HG03432 (cell line): ENCODE data around the gene MARCO.
"Not testable (repeated sequence)": the region's sequence is repeated elsewhere in the genome, so short reads cannot be mapped to it uniquely, and the experiment has no call there.

ENCODE experiments used
- ATAC-seq: cut with Tn5 transposase; IDR thresholded peaks from one replicate; pipeline ENCODE4 v1.9.1; 2021; ENCODE audit warnings: mild to moderate bottlenecking, moderate library complexity; ENCODE audit not compliant: unreplicated experiment

The MARCO gene

DNA sequence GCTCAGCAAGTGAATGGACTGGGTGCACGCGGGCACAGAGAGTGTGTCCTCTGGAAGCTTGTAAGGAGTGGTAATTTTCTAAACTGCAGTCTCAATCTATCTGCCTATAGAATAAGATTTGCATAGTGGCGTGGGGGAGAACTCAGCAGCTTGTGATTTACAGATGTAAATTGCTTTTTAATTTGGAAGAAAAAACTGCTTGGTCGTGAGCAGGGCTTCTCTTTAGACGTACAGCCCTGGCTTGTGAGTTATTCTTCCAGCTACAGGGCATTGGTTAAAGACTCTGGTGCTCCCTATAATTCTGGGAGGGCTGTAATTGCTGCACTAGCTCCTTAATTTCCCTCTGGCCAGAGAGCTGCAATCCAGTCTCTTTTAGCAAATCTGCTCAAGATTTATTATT is 84.9 kb downstream of the MARCO start:
- ATAC-seq = no peak

DNA sequence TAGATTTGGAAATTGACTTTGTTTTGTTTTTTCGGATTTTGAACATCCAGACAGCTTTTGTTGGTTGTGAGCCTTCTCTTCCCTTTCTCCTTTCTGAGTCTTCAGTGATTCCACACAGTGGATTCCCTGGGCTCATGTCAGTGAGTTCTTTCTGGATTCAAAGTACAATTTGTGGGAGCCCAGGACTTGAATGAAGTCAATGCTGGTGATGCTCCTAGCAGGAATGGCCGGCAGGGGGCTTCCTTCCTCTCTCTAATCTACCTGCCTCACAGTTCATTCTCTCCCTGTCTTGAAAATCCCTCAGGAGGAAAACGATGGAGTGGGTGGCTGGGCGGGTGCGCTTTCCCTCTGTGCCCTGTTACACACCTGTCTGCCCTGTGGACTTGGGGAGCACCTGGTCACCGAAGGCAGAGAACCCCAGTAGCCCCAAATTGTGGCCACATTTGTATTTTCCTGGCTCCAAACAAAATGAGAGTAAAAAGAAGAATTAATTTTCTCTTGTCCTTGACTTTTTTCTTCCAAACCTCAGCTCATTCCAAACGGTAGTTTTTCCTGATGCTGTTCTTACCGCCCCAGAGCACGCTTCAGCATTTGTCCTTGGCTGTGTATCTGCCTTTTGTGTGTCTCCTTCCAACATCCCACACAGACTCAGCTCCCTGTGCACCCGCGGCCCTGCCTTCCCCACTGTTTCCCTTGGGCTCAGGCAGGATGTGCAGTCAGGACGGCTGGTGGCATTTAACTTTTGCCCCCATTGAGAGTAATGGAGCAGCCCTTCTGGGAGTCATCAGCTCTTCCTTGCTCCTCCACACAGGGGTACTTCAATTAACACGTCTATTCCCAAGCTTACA is 86.6 kb downstream of the MARCO start:
- no peak for ATAC-seq

- no peak for ATAC-seq
These were observed 87.3 kb downstream of the MARCO start for GRCh38 chr2:119029297-119029696.

DNA sequence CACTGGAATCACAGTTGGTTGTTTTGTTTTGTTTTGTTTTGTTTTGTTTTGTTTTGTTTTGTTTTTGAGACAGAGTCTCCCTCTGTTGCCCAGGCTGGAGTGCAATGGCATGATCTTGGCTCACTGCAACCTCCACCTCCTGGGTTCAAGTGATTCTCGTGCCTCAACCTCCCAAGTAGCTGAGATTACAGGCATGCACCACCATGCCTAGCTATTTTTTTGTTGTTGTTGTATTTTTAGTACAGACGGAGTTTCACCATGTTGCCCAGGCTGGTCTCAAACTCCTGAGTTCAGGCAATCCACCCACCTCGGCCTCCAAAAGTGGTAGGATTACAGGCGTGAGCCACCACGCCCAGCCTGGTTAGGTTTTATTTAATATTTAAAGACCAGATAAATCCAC is 95.9 kb downstream of the MARCO start:
- not testable (repeated sequence) for ATAC-seq

DNA sequence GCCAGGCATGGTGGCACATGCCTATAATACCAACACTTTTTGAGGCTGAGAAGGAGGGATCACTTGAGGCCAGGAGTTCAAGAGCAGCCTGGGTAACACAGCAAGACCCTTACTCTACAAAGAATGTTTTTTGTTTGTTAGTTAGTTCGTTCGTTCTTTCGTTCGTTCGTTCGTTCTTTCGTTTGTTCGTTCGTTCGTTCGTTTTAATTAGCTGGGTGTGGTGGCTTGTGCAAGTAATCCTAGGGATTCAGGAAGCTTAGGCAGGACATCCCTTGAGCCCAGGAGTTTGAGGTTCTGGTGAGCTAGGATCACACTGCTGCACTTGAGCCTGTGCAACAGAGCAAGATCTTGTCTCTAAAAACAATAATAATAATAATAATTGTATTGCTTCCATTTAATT is 98.7 kb downstream of the MARCO start:
- ATAC-seq = no peak
